ENCODE data around the gene LLGL2.
A peak's percentile ranks its signal among the peaks of the same experiment; 100 is the strongest.

The LLGL2 gene

DNA sequence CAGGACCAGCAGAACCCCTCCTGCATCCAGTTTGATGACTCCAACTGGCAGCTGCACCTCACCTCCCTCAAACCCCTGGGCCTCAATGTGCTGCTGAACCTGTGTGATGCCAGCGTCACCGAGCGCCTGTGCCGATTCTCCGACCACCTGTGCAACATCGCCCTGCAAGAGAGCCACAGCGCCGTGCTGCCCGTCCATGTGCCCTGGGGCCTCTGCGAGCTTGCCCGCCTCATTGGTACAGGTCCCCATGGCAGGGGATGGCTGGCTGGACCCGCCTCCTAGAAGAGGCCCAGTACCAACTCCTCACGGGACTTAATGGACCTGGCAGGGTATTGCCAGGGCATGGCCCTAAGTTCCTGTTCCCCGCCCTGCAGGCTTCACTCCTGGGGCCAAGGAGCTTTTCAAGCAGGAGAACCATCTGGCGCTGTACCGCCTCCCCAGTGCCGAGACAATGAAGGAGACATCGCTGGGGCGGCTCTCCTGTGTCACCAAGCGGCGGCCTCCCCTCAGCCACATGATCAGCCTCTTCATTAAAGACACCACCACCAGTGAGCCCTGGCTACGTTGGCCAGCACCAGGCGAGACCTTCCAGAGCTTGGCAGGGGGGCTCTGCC, 32.8 kb upstream of the LLGL2 start:
- no peak for DNase-seq (ENCODE audit: low spot score)

DNA sequence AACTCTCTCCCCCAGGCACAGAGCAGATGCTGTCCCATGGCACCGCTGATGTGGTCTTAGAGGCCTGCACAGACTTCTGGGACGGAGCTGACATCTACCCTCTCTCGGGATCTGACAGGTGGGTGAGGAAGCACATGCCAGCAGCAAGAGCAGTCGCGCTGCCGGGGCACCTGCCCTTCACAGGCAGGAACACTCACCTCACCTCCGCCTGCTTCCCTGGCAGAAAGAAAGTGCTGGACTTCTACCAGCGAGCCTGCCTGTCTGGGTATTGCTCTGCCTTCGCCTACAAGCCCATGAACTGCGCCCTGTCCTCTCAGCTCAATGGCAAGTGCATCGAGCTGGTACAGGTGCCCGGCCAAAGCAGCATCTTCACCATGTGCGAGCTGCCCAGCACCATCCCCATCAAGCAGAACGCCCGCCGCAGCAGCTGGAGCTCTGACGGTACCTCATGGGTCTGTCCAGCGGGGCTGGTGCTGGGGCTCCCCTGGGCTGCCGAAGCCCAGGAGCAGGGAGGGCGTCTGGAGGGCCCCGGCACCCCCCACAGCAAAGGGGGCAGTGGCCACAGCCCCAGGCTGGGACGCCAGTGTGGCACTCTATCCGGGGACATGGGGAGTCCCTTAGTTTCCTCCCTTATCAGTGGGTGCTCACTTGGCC, 31.9 kb upstream of the LLGL2 start:
- no peak for DNase-seq (ENCODE audit: low spot score)

DNA sequence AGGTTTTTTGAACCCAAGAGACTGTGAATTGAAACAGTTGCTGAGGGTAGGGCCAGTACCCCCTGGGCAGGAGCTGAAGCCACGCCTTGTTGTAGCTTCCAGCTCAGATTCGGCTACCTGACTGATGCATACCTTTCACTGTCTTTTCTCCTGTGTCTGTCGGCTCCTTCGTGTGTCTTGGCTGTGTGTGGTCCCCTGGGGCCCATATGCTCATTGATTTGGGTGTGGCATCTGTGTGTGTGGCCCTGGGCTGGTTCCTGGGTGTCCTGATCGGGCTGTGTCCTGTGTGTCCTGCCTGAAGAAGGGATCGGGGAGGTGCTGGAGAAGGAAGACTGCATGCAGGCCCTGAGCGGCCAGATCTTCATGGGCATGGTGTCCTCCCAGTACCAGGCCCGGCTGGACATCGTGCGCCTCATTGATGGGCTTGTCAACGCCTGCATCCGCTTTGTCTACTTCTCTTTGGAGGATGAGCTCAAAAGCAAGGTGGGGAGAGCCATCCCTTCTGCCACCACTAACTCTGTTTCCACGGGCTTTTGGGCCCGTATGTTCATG, 31.1 kb upstream of the LLGL2 start:
- DNase-seq (ENCODE audit: low spot score), result no peak

DNA sequence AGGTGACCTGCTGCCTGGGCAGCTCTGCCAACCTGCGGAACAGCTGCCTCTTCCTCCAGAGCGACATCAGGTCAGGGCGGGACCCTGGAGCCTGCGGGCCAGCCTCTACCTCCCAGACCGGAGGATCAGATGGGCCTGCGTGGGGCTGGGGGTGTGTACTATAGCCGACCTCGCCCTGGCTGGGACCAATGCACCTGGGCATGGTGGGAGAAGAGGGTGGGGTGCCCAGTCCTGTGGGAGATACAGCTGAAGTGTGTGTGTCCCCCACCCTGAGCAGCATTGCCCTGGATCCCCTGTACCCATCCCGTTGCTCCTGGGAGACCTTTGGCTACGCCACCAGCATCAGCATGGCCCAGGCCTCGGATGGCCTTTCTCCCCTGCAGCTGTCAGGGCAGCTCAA, 29.5 kb upstream of the LLGL2 start:
- no peak for DNase-seq (ENCODE audit: low spot score)

DNA sequence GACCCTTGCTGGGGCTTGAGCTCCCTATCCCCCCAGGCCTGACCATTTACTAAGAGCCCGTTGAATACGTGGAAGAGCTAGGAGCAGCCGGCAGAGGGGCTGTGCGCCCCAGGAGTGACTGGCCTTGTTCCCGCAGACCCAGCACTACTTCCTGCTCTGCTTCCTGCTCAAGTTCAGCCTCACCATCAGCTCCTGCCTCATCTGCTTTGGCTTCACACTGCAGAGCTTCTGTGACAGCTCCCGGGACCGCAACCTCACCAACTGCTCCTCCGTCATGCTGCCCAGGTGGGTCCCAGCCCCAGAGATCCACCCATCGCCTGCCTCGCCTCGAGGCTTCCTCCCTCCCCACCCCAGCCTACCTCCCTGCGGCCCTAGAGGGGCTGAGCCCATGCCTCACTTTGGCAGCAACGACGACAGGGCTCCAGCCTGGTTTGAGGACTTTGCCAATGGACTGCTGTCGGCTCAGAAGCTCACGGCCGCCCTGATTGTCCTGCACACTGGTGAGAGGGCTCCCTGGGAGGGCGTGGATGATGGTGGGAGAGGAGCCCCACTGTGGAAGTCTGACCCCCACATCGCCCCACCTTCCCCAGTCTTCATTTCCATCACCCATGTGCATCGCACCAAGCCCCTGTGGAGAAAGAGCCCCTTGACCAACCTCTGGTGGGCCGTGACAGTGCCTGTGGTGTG, 27.3 kb upstream of the LLGL2 start:
- DNase-seq (ENCODE audit: low spot score), result no peak

DNA sequence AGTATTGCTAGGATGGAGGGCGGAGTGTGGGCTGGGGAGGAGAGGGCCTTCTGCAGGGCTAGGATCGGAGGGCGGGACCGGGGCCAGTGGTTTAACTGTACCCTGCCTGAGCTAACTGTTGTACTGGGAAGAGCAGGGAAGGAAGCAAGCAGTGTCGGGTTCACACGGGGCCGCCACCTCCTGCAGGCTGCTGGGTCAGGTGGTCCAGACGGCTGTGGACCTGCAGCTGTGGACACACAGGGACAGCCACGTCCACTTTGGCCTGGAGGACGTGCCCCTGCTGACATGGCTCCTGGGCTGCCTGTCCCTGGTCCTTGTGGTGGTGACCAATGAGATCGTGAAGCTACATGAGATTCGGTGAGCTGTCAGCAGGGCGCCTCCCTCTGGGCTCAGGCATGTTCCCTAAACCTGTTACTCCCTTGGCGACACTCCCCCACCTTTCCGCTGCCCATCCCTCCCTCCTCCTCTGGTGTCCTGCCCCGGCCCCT, 26.7 kb upstream of the LLGL2 start:
- DNase-seq (ENCODE audit: low spot score), result no peak

DNA sequence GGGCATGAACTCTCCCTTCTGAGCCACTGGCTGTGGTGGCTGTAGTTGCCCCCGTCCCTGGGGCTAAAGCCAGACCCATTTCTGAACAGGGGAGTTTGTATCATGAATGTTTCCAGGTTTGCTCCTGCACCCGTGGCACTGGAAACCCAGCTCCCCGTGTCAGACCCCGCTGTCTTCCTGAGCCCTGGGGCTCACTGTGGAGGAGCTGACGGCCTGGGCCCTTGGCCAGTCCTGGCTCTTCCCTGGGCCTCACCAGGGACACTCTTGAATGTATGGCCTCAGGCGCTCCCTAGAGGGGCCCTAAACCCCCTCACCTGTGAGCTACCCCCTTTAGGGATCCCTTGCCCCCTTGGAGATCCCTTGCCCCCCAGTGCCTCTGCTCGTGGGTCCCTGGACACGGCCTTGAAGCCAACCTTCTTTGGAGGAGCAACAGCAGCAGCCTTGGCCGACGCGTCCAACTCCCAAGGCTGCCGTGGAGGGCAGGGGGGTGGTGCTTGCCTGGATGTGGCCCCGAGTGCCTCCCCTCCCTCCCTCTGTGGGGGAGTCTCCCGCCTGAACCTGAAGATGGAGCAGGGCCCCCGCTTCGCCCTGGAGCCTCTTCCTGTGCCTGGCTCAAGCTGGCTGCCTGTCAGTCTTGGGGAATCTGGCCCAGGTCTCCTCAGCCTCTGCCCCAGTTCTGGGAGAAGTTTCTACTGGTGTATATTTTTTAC, 26.0 kb upstream of the LLGL2 start:
- no peak for DNase-seq (ENCODE audit: low spot score)

DNA sequence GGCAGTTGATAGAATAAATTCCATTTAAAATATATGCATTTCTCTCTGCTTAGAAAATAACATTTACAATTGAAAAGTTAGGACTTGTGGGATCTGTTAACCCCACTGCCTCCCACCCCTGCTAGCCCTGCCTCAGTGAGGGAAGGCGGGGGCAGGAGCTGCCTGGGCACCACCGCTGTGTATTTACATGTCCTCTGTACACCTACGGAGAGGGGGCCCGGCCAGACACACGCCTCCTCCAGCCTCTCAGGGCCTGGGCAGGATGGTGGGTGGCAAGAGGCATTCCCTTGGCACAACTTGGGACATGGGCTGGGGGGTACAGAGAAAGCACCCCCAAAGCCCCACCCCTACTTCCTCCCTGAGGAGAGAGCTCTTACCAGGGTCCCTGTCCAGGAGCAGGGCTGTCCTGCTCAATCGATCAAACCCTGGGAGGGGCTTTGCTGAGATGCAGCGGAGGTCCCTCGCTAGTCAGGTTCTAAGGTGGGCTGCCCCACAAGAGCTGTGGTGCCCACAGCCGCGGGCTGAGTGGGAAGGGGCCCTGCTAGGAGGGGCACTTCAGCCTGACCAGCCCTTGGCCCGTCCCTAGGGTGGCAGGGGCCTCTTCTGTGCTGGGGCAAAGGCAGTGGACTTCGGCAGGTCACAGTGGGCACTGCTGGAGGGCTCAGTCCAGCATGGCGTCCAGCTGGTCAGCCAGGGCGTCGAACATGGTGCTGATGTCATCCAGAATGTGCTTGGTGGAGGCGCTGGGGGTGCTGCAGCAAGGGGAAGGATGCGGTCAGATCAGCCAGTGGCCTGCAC, 24.9 kb upstream of the LLGL2 start:
- DNase-seq (ENCODE audit: low spot score), result no peak

DNA sequence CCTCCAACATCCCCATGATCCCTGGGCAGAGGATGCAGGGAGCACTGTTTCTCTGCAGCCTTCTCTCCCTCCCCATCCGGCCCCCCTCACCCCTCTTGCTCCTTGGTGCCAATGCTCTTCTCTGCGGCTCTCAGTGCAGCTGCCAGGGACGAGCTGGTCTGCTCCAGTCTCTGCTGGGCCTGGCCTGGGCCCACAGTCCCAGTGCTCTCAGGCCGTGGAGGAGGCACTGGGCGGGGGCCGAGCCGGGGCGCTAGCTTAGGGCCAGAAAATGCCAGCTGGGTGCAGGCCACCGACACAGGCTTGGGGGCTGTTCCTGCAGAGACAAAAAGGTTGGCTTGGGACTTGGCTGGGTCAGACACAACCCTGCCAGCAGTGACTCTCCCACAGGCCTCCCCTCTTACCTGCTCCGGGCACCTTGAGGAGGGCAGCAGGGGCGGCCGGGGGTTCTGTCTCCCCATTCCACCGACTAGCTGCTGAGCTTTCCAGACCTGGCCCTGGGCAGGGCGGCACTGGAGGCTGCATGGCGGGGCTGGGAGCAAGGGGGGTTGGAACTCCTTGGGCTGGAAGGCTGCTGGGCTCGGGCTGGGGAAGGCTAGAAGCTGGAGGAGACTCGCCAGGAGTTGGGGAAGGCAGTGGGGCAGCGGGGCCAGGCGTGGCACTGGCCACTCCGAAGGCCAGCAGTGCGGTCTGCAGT, 24.0 kb upstream of the LLGL2 start:
- no peak for DNase-seq (ENCODE audit: low spot score)

DNA sequence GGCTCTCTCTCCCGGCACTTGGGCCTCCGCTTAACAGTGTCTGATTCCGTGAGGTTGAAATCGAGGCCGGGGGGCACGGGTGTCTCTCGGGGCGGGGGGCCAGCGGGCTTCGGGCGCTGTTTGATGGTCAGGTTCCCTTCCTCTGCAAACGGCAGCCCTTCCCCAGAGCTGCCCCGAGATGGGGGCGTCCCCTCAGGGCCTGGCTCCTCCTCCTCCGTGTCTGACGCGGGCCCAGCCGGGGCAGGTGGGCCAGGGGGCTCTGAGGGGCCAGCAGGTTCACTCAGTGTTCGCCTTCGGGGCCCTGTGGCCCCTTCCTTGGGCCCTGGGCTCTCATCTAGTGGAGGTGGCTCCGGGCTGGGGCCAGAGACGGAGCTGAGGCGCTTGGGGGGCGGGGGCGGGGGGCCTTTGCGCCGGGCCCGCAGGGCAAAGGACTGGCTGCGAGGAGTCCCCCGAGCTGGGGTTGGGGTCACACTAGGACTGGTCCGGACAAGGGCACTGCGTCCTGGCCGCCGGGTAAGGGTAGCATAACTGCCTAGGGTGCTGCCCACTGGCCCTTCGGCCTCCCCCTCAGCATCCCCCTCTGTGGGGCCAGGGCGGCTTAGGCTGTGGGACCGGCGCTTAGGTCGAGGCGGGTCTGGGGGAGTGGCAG, 23.3 kb upstream of the LLGL2 start:
- no peak for DNase-seq (ENCODE audit: low spot score)

DNA sequence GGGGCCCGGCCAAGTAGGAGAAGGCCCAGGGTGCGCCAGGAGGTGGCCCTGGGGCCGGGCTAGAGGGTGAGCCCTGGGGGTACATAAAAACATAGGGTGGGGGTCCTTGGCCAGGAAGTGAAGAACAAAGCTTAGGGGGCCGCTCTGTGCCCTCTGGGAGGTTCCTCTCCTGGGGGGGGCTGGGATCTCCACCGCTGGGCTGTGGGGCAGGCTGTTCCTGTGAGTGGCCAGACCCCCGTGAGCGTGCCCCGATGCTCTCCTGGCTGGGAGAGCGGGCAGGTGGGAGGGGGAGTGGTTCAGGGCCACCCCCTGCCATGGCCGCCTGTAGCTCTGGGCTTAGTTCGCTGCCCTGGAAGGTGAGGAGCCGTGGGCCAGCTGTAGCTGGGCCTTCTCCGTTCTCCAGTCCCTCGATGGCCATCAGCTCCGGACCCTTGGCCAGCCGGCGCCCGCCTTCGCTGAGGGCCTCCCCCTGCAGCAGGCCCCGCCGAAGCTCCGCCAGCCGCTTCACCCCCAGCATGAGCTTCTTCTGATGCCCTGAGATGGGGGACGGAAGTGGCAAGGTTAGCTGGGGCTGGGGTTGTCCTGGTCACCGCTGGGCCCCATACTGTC, 22.7 kb upstream of the LLGL2 start:
- no peak for DNase-seq (ENCODE audit: low spot score)

DNA sequence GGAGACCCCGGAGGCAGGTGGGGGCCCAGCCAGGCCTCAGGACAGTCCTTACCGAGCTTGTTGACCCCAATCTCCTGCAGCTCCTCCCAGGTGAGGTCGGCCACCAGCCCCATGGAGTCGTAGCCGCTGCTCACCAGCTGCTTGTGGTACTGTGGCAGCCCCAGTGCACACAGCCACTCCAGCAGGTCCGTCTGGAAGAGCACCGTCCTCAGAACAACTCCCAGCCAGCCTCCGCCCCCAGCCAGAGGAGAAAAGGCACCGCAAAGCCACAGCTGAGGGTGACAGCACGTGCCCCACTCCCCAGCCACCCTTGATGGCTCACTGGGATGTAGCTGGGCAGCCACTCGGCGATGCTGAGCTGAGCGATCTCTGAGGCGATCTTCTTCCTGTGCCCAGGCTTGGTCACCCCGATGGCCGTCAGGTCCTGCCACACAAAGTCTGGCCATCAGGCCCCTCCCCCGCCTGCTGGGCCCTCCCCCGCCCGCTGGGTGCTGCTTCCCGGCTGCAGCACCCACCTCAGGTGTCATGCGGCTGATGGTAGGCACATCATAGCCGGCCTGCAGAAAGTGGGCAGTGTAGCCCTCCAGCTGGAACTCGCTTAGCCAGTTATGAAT, 22.1 kb upstream of the LLGL2 start:
- no peak for DNase-seq (ENCODE audit: low spot score)

DNA sequence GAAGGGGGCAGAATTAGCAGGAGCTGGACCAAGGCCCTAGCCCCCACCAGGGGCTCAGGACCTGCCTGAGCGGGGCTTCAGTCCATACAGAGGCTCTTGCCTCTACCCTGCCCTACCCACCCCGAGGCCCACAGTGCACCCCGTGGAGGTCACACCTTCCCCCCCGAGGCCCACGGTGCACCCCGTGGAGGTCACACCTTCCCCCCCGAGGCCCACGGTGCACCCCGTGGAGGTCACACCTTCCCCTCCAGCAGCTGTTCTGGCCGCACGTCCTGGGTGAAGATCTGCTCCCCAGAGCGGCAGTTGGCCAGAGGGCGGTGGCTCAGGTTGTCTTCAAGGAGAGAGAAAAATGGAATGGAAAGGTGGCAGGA, 21.5 kb upstream of the LLGL2 start:
- DNase-seq (ENCODE audit: low spot score), result no peak

DNA sequence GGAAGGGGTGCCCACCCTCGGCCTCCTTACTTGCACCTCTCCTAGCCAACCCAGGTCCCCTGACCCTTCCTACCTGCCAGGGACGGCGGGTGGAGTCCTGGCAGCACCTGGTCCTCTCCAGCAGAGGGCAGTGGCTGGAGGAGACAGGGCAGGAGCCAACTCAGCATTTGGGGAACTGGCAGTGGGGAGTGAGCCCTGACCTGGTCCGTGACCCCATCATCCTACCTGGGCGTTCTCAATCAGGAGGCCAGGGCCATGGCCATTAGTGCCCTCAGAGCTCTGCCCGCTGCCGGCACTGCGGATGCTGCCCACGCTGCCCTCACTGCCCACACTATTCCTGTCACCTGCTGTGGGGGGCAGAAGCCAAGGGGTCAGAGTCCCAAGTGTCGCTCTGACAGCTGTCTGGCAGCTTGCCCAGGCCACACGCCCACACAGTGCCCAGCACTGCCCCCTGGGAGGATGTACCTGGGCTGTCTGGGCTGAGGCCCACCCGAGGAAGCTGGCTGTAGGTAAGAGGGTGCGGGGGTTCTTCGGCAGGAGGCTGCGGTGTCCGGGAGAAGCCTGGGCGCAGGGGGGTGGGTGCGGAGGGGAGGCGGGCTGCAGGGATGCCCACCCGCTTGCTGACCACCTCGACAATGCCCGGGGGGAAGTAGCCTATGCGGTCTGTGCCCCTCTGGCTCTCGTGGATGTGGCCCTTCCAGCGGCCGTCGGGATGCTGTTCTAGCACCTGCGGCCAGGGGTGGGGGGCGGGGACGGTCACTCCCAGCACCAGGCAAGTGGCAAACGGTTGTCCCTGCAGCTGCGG, 20.9 kb upstream of the LLGL2 start:
- DNase-seq (ENCODE audit: low spot score), result peak; percentile 29

DNA sequence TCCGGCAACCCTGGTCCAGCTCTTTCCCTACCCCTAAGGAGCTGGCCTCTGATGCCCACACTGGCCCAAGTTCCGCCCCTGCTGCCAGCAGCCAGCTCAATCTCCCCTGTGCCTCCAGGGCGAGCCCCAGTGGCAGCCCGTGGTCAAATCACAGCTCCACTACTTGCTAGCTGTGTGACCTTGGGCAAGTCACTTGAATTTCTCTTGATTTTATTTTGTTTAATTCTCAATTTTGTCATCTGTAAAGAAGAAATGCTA, 20.4 kb upstream of the LLGL2 start:
- no peak for DNase-seq (ENCODE audit: low spot score)

DNA sequence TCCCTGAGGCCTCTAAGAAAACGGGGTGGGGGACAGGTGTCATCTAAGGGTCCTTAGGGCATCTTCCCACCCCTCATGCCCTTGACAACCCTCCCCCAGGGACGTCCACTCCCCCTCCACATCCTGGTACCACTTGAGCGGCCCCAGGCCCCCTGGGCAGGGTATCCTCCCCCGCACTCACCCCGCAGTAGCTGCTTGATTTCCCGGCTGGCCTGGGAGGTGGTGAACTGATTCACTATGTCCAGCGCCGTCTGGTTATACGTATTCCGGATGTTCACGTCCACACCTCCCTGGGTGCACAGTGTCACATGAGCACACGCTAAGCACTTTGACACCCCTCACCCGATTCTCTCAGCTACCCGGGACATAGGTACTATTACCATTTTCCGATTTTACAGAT, 19.9 kb upstream of the LLGL2 start:
- no peak for DNase-seq (ENCODE audit: low spot score)

DNA sequence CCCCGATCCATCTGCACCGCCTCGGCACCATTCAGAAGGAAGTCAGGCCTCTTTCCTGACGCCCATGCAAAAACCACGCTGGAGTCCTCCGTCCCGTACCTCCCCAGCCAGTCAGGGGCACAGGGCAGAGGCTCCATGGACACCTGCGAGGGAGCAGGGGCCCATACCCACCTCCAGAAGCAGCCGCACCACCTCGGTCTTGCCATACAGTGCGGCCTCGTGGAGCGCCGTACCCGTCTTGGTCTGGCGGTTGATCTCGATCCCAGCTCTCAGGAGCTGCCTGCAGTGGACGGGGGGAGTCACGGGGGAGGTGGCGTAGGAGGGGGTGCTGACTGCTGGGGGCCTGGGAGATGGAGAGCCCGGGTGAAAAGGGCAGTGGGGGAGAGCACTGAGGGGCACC, 19.4 kb upstream of the LLGL2 start:
- no peak for DNase-seq (ENCODE audit: low spot score)

DNA sequence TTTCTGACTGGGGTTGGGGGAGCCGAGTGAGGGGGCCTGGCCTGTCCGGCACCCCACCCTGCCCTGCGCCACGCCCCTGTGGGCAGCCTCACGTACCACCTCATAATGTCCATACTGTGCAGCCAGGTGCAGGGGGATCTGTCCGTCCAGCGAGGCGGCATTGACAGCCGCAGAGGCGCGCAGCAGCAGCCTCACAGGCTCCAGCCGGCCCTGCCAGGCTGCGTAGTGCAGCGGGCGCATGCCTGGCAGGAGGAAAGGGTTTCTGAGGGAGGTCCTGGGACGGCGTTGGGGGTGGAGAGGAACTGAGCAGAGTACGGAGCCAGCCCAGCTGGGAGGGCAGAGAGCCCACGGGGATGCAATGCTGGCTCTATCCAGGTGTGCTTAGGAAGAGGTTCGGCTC, 18.6 kb upstream of the LLGL2 start:
- DNase-seq (ENCODE audit: low spot score), result no peak

Data from activated CD4-positive, alpha-beta T cell treated with anti-CD3 and anti-CD28 coated beads, Interleukin-2, Interleukin-4, amounts not matched to agents 100 ng/mL and 50 ng/mL, durations not matched to agents 16 hours and 8 hours (primary cell).